ENCODE data around the gene CTNNB1.

The CTNNB1 gene

DNA sequence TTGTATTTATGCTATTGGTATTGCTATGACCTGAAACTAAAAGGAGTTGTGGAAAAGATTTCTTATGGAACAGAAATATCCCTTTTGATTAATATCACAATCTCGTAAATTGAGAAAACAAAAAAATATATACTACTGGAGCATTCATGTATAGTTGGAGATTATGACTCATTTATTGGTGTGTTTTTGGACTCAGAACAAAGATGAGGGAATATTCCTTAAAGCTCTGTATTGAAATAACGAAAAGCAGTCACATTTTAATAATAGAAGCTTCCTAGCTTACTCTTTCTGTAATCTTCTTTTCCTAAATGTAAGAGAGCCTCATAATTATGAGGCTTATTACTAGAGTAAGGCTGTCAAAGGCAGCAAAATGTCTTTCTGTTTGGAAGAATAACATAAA lies 14.3 kb downstream of the CTNNB1 start:
- peaks cover 26% of the 10 kb centered on the region for H3K4me1 ChIP-seq (ENCODE audit: insufficient read depth, poor library complexity, severe bottlenecking)
- no peaks in the 10 kb centered on the region for H3K27me3 ChIP-seq (ENCODE audit: insufficient read depth, poor library complexity, severe bottlenecking)
- no peaks in the 10 kb centered on the region for H3K9me3 ChIP-seq (ENCODE audit: severe bottlenecking)
- ATAC-seq (ENCODE audit: low read depth) (0 out of 3 replicates have a peak, but pooled peaks have one; percentile 27), DNase-seq (ENCODE audit: low spot score) (no peak)
- H3K36me3 ChIP-seq (ENCODE audit: low read depth): peaks cover 40% of the 10 kb centered on the region
- no peak overlapping the region for H3K27ac ChIP-seq (ENCODE audit: poor library complexity, severe bottlenecking)
- no peak overlapping the region for H3K4me3 ChIP-seq (ENCODE audit: severe bottlenecking)
- no peak for TF ChIP-seq CTCF (IDR thresholded peaks at IDR 0.05; ENCODE audit: poor library complexity, severe bottlenecking)

DNA sequence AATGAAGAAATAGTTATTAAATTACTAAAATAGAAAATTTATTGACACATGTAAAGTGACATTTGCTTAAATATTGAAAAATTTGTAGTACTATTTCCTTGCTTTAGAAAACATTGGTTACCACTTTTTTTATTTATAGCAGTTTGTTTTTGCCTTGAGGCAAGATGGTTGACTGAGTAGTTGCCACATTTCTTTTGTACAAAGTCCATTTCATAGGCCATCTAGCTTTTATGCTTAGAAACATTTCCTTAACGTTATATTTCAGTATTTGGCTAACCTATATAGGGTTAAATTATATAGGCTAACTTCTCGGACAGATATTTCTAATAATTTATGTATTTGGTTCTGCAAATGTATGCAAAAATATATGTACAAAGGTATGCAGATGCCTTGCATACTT lies 17.1 kb downstream of the CTNNB1 start:
- H3K27me3 ChIP-seq (ENCODE audit: insufficient read depth, poor library complexity, severe bottlenecking): no peaks in the 10 kb centered on the region
- H3K4me3 ChIP-seq (ENCODE audit: severe bottlenecking): no peak overlapping the region
- no peak overlapping the region for H3K27ac ChIP-seq (ENCODE audit: poor library complexity, severe bottlenecking)
- peaks cover 35% of the 10 kb centered on the region for H3K4me1 ChIP-seq (ENCODE audit: insufficient read depth, poor library complexity, severe bottlenecking)
- no peak for DNase-seq (ENCODE audit: low spot score)
- H3K36me3 ChIP-seq (ENCODE audit: low read depth): peaks cover 26% of the 10 kb centered on the region
- no peaks in the 10 kb centered on the region for H3K9me3 ChIP-seq (ENCODE audit: severe bottlenecking)
- ATAC-seq (ENCODE audit: low read depth): no peak
- TF ChIP-seq CTCF (IDR thresholded peaks at IDR 0.05; ENCODE audit: poor library complexity, severe bottlenecking): no peak

DNA sequence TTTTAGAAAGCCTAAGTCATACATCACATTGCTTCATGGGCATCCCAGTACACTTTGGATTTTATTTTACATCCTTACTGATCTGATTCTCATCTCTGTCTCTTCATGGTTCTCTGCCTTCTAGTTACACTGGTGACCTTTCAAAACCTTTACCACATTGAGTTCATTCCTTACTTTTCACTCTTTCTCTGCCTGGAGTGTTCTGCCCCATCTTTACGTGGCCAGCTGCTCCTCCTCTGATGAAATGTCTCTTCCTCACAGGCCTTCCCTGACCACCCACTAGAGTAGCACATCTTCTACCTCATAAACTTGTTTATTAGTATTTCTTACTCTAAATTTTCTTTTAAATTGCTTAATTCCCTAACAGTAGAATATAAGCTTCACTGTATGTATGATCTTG lies 17.7 kb downstream of the CTNNB1 start:
- DNase-seq (ENCODE audit: low spot score): no peak
- H3K4me3 ChIP-seq (ENCODE audit: severe bottlenecking): no peak overlapping the region
- peaks cover 35% of the 10 kb centered on the region for H3K4me1 ChIP-seq (ENCODE audit: insufficient read depth, poor library complexity, severe bottlenecking)
- no peaks in the 10 kb centered on the region for H3K27me3 ChIP-seq (ENCODE audit: insufficient read depth, poor library complexity, severe bottlenecking)
- H3K36me3 ChIP-seq (ENCODE audit: low read depth): peaks cover 21% of the 10 kb centered on the region
- TF ChIP-seq CTCF (IDR thresholded peaks at IDR 0.05; ENCODE audit: poor library complexity, severe bottlenecking): no peak
- ATAC-seq (ENCODE audit: low read depth): peak; percentile 39; the same call in 2 of the 3 replicates
- no peaks in the 10 kb centered on the region for H3K9me3 ChIP-seq (ENCODE audit: severe bottlenecking)
- no peak overlapping the region for H3K27ac ChIP-seq (ENCODE audit: poor library complexity, severe bottlenecking)

GRCh38 chr3:41219424-41219823 lies 20.1 kb downstream of the CTNNB1 start:
- DNase-seq (ENCODE audit: low spot score) (no peak), ATAC-seq (ENCODE audit: low read depth) (no peak)
- Histone ChIP-seq H3K27me3 (ENCODE audit: insufficient read depth, poor library complexity, severe bottlenecking) (no peaks in the 10 kb centered on the region), H3K36me3 (ENCODE audit: low read depth) (peaks cover 33% of the 10 kb centered on the region), H3K4me3 (ENCODE audit: severe bottlenecking) (no peak overlapping the region), H3K27ac (ENCODE audit: poor library complexity, severe bottlenecking) (no peak overlapping the region), H3K9me3 (ENCODE audit: severe bottlenecking) (no peaks in the 10 kb centered on the region), H3K4me1 (ENCODE audit: insufficient read depth, poor library complexity, severe bottlenecking) (peaks cover 46% of the 10 kb centered on the region)
- no peak for TF ChIP-seq CTCF (IDR thresholded peaks at IDR 0.05; ENCODE audit: poor library complexity, severe bottlenecking)

GRCh38 chr3:41220906-41221677 lies 21.8 kb downstream of the CTNNB1 start:
- Histone ChIP-seq H3K4me1 (ENCODE audit: insufficient read depth, poor library complexity, severe bottlenecking) (peaks cover 42% of the 10 kb centered on the region), H3K27ac (ENCODE audit: poor library complexity, severe bottlenecking) (no peak overlapping the region), H3K27me3 (ENCODE audit: insufficient read depth, poor library complexity, severe bottlenecking) (no peaks in the 10 kb centered on the region), H3K4me3 (ENCODE audit: severe bottlenecking) (no peak overlapping the region), H3K36me3 (ENCODE audit: low read depth) (peaks cover 46% of the 10 kb centered on the region), H3K9me3 (ENCODE audit: severe bottlenecking) (no peaks in the 10 kb centered on the region)
- ATAC-seq (ENCODE audit: low read depth) (no peak), DNase-seq (ENCODE audit: low spot score) (no peak)
- no peak for TF ChIP-seq CTCF (IDR thresholded peaks at IDR 0.05; ENCODE audit: poor library complexity, severe bottlenecking)

All from RWPE2 (cell line).